NCI-H82 treated with DMSO at 0.1 percent for 48 hours (cell line): ENCODE data around the gene ZNF195.
A peak's percentile ranks its signal among the peaks of the same experiment; 100 is the strongest.
"Not testable (repeated sequence)": the region's sequence is repeated elsewhere in the genome, so short reads cannot be mapped to it uniquely, and the experiment has no call there.

ENCODE experiments used
- DNase-seq: peaks from one replicate; lab custom pipeline; 2025; ENCODE audit not compliant: unreplicated experiment; lab: John Stamatoyannopoulos, UW

The ZNF195 gene

GRCh38 chr11:3378426-3379423 is at the start of gene ZNF195:
Gene ZNF195 (minus strand): TSS chr11:3379146. CDS start chr11:3379040, 106 bp downstream.
- peak; percentile 94 for DNase-seq

GRCh38 chr11:3428076-3428475 is 49.1 kb upstream of the ZNF195 start:
- DNase-seq, result not testable (repeated sequence)

GRCh38 chr11:3426541-3426940 is 47.6 kb upstream of the ZNF195 start:
- DNase-seq, result not testable (repeated sequence)

- peak; percentile 52 for DNase-seq
Observed at GRCh38 chr11:3423928-3424327, 45.0 kb upstream of the ZNF195 start.

- DNase-seq, result peak; percentile 67
Observed at GRCh38 chr11:3423138-3423731, 44.3 kb upstream of the ZNF195 start.

GRCh38 chr11:3422380-3423137 is 43.6 kb upstream of the ZNF195 start:
- peak; percentile 91 for DNase-seq

- not testable (repeated sequence) for DNase-seq
Observed at GRCh38 chr11:3421608-3422379, 42.8 kb upstream of the ZNF195 start.

- DNase-seq, result not testable (repeated sequence)
Observed at GRCh38 chr11:3420281-3421042, 41.5 kb upstream of the ZNF195 start.

- DNase-seq, result not testable (repeated sequence)
Observed at GRCh38 chr11:3419496-3419895, 40.5 kb upstream of the ZNF195 start.

- DNase-seq, result not testable (repeated sequence)
Observed at GRCh38 chr11:3417047-3417446, 38.1 kb upstream of the ZNF195 start.

GRCh38 chr11:3415301-3415700 is 36.4 kb upstream of the ZNF195 start:
- not testable (repeated sequence) for DNase-seq

- DNase-seq, result not testable (repeated sequence)
Observed at GRCh38 chr11:3413666-3414065, 34.7 kb upstream of the ZNF195 start.

GRCh38 chr11:3412837-3413236 is 33.9 kb upstream of the ZNF195 start:
- no peak for DNase-seq

GRCh38 chr11:3408722-3409121 is 29.8 kb upstream of the ZNF195 start:
- not testable (repeated sequence) for DNase-seq

- DNase-seq, result not testable (repeated sequence)
Observed at GRCh38 chr11:3408058-3408605, 29.2 kb upstream of the ZNF195 start.

- DNase-seq, result not testable (repeated sequence)
Observed at GRCh38 chr11:3406937-3407336, 28.0 kb upstream of the ZNF195 start.

- DNase-seq, result not testable (repeated sequence)
Observed at GRCh38 chr11:3406223-3406875, 27.4 kb upstream of the ZNF195 start.

GRCh38 chr11:3404076-3404925 is 25.4 kb upstream of the ZNF195 start:
- DNase-seq, result not testable (repeated sequence)
